Renal pelvis (tissue), 4 donors: ENCODE data around the gene FGD4. TPM values are rescaled to one million over a fixed set of nuclear protein-coding genes. Genes with fewer than 3 reads are reported as not detected.
A peak's percentile ranks its signal among the peaks of the same experiment; 100 is the strongest.

Experiments used
- DNase-seq: peaks from one replicate; pipeline ENCODE4 v3.0.0-alpha.2; 2013
- polyA plus RNA-seq, 3 donors: library from polyadenylated mRNA; unstranded; fragments of 120-200 nt; gene quantifications; one replicate each; pipeline ENCODE4 v1.2.1, GENCODE V29; 2013; ENCODE audit not compliant: insufficient read length in 3 of 3

The FGD4 gene
- polyA plus RNA-seq, 3 donors = 10.6 to 21.2 (median 16.1) TPM

GRCh38 chr12:32671930-32672780 lies 272.8 kb downstream of the FGD4 start:
- peak; percentile 64 for DNase-seq

- DNase-seq = peak; percentile 96
Measured at GRCh38 chr12:32679091-32679919, 279.9 kb downstream of the FGD4 start, which contains the start of gene DNM1L. TSS of gene DNM1L (plus strand) at chr12:32679301. CDS start at chr12:32679364, 63 bp downstream.

GRCh38 chr12:32679920-32680237 lies 280.5 kb downstream of the FGD4 start:
- DNase-seq = no peak

- DNase-seq = no peak
Measured at GRCh38 chr12:32680787-32681186, 281.4 kb downstream of the FGD4 start.

GRCh38 chr12:32681272-32681671 lies 281.9 kb downstream of the FGD4 start:
- DNase-seq = no peak

GRCh38 chr12:32686340-32686739 lies 287.0 kb downstream of the FGD4 start:
- no peak for DNase-seq

GRCh38 chr12:32688786-32689185 lies 289.4 kb downstream of the FGD4 start:
- DNase-seq = no peak

- DNase-seq = no peak
Measured at GRCh38 chr12:32690927-32691326, 291.6 kb downstream of the FGD4 start.

- DNase-seq = no peak
Measured at GRCh38 chr12:32692358-32692757, 293.0 kb downstream of the FGD4 start.

- DNase-seq = no peak
Measured at GRCh38 chr12:32693036-32693435, 293.7 kb downstream of the FGD4 start.
